GM21381 (cell line): Measurements from ENCODE around the gene CNTN4.

Experiments
- ATAC-seq: cut with Tn5 transposase; IDR thresholded peaks from one replicate; pipeline ENCODE4 v1.9.1; 2021; ENCODE audit warnings: mild to moderate bottlenecking, moderate library complexity; ENCODE audit not compliant: unreplicated experiment

Gene CNTN4

DNA sequence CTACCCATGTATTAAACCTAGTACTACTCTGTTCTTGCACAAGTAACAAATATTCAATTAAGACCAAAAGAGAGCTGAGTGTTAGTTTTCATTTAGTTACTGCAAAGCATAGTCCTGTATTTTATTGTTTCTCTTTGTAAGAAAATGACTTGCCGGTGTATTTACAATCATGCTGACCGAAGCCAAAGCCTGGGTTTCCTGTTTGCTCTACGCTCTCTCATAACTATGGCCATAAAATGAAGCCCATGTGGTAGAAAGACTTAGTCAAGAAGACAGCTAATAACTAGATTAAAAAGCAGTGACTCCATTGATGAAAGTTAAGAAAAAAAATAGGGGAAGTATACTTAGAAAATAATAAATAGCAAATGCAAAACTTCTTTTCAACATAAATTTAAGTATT is 479.9 kb downstream of the CNTN4 start:
- no peak for ATAC-seq

DNA sequence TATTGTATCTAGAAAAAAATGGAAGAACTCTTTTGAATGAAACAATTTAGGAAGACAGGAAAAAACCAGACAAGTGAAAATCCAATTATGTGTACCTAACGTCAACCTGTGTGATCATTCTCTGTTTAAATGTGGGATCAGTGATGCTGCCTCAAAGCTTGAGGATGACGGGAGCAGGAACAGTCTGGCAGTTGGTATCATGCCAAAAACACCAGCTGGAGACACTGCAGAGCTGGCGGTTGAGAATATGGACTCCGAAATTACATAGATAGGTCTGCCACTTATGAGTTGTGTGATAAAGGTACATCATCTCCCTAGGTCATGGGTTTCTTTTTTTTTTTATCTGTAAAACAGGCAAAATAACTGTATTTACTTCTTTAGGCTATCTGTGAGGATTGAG is 480.5 kb downstream of the CNTN4 start:
- ATAC-seq = no peak

DNA sequence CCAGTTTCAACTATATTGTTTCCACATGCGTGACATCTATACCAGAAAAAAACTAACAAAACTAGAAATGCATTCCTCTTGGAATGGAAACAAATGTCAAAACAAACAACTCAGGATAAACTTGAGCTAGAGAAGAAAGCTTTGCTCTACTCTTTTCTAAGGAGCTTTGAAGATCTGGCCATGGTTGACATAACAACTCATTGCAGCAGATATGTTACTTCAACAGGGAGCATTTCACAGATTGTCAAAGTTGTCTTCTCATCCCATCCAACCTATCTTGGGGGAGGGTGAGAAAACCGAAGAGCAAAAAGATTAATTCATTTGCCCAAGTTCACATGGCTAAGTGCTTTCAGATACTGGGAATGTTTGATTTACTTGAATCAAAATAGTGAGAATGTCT is 484.4 kb downstream of the CNTN4 start:
- ATAC-seq = no peak

DNA sequence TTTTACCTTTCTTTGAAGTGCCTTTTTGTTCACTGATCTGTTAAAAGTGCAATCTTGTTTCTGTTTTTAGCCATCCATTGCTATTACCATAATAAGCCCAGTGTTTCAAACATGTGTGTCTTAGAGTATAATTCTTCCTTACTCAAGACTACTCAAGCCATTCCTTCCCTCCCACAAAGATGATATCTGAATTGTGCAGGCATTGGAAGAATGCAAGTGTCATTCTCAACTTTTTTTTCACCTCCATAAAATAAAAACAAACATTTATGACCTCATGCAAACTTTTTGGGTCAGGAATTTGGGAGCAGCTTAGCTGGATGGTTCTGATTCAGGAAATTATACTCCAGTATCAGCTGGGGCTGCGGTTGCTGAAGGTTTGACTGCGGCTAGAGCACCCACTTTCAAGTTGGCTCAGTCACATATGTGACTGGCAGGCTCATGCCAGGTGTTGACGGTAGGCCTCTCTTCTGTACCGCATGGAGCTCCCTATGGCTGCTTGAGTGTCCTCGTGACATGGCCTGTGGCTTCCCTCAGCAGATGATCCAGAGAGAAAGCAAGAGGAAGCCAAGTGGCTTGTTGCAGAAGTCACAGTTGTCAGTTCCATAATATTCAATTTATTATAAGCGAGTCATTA is 490.8 kb downstream of the CNTN4 start:
- no peak for ATAC-seq

DNA sequence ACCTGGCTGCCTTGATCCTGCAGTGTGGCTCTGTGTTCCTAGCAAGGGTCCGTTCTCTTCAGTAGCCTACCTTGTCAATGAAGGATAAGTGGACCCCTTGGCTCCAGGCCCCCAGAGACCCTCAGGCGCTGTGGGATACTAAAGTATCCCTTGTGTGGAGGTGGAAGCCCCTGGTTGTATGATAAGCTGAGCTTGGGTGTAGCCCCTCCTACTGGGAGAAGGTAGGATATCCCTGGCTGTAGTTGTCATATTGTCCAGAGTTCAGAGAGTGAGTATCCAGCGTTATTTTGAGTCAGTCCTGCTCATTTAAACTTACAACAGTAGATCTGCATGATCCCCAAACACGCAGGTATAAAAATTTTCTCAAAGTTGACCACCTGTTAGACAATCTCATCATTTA is 496.8 kb downstream of the CNTN4 start:
- ATAC-seq = no peak

DNA sequence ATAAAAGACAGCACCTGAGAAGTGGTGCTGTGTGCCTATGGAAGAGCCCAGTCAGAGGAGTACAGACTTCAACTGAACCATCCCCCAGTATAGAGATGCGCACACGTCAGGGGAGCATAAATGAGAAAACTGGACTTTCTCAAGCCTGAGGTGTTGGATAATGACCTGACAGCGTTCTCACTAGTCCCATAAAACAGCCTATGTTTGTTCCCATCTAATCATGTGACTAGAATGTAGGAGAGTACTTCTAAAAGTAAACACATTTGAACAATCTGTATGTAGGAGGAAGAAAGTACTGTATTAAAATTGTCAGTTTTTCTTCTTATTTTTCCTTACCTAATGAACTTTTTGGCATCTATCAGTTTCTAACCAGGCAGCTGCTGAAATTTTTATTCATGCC is 498.9 kb downstream of the CNTN4 start:
- ATAC-seq = no peak

DNA sequence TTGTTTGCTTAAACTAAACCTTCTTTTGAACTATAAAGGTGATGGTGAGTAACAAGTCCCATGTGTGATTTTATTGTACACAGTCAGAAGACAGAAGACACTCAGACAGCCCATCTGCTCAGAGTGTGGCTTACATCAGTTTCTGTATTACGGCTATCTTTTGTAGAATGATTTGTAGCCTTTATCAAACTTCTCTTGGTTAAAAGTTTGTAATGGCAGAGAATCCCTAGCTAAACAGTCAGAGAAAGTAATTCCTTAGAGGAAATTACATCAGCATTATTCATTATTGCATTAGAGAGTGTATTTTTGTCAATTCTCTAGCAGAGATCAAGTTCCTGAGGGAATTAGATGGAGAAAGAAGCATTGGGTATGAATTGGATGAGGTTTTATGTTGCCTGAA is 500.8 kb downstream of the CNTN4 start:
- ATAC-seq = no peak

DNA sequence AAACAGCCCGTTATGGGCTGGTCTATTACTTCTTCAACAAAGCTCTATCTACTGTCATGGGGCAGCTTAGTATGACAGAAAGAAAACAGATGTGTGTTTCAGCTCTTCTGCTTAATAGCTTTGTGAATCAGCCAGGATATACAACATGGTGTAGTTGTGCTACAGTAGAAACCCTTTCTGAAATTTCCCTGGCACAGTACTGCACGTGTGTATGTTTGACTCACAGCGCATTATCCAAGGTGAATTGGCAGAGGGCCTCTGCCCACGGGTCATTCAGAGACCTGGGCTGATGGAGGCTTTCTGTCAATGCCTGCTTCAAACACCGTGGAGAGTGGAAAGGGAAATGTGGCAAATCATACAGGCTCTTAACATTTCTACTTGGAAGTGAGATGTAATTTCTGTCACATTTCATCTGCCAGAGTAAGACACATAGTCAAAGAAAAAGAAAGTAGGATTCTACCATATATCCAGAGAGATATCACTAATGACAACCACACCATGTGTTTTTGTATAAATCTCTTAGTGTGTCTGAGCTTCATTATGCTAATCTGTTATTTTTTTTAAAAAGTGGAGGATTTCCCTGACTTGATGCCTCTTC is 505.1 kb downstream of the CNTN4 start:
- ATAC-seq = no peak

DNA sequence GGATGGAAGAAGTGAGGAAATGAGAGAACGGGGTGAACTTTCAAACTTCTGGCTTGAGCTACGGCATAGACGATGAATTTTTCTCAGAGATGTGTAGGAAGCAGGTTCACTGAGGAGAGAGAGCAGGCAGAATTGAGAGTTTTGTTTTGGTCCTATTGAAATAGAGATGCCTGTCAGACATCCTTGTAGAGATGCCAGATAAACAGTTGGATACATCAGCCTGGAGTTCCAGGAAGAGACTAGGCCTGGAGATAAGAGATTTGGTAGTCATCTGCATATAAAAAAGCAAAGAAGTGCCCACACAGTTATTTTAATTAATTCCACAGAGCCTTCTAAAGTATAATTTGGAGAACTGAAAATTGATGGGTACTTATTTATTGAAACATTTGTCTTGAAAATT is 515.9 kb downstream of the CNTN4 start:
- ATAC-seq = no peak

DNA sequence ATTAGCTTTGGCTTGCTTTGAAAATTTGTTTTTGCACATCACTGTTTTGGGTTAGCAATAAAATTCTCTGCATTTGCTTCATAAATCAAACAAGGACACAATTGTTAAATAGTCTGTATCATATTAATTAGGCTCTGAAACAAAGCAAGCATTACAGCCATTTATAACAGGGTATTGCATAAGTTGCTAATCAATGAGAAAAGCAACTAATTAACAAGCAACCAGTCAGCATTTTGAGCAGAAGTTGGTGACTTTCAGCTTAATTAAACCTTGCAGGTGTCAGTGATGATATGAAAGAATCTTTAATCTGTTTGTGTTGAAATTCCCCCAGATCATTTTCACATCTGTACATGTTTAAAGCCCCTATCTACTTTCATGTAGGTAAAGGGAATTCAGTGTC is 516.4 kb downstream of the CNTN4 start:
- no peak for ATAC-seq

DNA sequence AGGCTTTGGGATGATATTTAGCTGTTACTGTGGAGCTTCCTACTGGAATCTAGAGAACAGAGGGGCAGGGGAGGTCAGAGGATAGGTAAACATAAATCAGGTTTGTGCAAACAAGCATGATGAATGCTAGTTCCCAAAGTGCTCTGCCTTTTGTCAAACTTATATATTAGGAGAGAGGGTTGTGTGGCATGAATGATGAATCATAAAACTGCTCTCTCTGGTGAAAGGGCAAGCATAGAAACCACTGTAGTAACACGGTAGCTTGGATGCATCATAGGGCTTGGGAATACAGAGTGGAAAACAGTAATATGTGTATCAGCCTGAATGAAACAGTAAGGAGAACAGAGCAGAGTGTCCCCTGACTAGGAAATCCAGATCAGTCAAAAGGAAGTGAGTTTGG is 524.8 kb downstream of the CNTN4 start:
- no peak for ATAC-seq

DNA sequence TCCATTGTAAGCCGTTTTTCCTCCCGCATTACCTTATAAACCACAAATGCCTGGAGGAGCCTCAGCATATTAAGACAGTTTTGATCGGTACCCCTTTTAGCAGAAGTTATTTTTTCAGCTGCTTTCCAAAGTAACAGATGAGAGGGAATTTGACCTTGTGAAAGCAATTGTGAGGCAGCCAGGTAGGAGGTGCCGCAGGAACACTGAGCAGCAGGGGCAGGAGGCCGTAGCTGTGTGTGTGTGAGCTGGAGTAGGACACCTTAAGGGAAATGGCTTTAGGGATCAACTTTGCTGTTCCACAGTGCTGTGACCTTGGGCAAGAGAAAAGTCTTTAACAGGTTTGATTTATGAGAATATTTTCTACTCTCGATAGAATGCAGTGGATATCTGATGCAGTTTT is 529.5 kb downstream of the CNTN4 start:
- no peak for ATAC-seq

DNA sequence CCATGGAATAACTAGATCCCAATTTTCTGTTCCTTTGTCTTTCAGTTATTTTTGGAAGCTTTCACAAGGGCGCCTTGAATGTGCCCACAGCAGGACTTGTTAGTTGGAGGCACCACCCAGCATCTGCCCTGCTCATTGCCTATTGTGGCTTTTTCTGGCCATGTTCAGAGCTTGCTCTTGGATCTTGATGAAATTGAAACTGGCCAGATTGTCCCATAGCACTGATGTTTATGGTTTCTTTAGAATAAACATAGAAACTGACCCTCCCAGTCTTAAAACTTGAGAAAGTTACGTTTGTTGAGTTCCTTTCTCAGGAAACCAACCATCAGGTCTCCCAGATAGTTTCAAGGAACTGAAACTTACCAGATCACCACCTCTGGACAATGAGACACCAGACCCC is 536.8 kb downstream of the CNTN4 start:
- no peak for ATAC-seq

DNA sequence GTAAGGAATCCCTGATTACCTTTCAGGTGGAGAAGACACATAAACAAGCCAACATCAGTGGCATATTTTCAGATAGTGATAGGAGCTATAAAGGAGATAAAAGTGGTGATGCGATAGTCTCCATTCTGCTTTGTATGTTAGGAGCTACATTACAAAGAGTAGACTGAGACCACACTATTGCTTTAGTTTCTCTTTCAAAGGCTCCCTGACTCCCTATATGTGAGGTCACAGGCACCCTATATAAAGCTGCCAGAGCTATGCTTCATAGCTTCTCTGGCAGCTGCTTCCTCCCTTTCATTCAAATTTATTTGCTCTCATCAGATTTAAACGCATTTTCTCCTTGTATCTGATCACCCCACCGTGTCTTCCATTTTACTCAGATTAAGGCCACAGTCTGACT is 544.9 kb downstream of the CNTN4 start:
- no peak for ATAC-seq

DNA sequence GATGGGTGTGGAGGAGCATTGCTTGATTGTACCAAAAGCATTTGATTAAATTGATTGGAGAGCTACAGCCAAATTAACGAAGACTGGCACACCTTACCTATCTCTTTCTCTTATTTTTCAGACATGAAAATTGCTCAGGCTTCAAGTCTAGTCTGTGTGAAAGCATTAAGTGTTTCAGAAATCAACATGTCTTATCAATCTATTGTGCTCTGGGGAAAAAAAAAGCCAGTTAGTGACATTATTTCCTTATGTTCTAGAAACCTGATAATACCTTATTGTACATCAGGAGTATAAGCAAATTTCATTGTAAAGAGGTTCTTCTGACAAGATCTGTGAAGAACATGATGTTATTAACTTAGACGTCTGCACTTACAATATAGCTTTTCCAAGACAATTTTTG is 546.3 kb downstream of the CNTN4 start:
- no peak for ATAC-seq

DNA sequence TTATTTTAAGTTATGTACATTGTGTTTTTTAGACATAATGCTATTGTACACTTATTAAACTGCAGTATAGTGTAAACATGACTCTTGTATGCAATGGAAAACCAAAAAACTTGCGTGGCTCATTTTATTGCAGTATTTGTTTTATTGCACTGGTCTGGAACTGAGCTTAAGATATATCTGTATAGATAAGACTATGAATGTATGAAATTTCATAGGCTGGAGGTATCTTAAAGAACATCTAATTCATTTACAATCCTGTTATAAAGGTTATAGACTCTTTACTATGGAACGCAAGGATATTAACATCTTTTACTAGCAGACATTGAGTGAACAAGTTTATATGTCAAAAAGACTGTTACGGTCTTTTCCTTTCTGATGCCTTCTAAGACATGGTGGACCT is 552.1 kb downstream of the CNTN4 start:
- no peak for ATAC-seq

DNA sequence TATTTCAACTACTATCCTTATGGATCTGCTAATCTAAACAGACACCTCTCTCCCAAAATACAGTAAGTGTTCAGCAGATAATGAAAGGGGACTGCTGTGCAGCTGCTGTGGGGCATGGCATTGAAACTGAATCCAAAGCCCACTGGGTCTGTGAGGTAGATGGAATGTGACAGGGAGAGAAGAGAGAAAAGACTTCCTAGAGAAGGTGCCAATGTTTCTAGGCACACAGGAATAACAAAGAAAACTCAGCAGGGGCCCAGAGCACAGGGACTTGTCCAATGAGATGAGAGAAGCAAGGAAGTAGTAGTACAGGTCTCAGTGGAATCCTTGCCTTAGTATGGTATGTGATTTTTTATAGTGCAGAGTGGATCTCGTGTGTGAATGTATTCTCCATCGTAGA is 553.7 kb downstream of the CNTN4 start:
- no peak for ATAC-seq

DNA sequence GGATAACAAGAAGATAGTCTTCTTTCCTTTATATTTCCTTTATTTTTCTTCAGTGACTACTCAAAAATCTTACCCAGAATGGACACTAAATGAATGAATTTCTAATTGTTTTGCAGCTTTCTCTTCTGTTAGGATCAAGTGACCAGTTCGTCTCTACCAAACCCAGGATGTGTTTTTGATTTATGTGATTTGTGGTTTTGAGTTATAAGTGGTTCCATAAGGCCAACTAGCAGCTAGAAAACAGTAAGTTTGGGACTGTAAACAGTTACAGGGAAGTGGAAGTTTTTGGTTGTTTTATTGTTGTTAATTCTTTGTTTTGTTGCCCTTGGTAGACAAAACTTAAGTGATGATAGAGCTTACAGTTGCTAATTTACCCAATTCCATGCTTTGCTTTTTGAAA is 555.0 kb downstream of the CNTN4 start:
- ATAC-seq = no peak

DNA sequence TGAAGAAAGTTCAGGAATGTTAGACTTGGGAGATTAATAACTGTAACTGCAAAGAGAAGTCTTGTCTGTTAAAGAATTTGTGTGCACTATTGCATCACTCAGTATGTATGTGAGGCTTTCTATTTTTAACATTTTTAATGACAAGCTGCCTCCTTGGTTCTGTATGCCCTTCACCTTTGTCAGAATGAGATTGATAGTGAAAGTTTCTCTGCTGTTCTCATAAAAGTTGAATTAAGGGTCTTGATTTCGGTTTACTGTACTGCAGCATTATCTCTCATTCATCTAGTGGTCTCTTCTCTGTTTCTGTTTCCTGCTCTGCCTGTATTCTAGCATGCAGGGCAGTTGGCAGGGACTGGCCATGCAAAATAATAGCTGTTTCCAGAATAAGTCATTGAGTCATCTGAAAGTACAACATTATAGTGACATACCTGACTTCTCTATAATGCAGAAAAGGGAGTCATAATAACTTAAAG is 556.6 kb downstream of the CNTN4 start:
- ATAC-seq = no peak

DNA sequence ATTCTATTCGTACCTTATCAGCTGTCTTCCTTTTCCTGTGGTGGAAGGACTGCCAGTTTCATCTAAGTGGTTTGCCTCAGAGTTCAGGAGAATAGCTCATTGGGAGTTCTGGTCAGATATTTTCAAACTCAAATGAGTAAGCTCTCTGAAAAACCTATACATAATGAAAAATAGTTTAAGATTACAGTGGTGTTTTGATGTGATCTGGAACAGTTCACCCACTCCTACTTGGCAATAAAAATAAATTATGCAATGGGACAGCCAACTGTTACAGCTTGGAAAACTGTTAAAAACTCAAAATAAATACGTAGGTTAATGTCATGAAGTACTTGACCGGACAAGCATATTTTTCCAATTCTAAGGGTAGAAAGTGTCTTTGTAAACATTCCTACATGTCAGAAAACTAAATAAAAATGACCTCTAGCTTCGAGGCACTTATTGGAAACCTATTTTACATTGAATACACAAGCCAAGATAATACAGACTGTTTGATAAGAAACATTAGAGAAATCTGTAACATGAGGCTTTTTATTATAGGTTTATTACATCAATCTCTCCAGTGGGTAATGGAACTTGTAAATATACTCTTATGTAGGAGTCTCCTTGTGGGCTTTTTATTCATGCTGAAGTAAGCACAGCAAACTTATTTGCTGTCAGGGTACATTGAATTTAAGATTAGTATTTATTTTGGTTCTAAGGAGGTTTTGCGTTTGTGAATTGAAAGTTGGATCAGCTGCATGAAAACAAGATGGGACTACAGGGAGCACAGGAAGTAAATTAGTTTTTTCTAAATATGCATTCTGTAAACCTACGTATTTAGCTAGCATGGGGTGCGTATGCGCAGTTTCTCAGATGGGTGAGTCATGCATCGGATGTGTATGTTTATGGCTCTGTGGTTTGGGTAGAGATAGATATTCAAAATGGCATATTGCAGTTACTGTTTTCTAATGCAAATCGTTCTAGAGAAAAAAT is 558.4 kb downstream of the CNTN4 start:
- ATAC-seq = no peak

DNA sequence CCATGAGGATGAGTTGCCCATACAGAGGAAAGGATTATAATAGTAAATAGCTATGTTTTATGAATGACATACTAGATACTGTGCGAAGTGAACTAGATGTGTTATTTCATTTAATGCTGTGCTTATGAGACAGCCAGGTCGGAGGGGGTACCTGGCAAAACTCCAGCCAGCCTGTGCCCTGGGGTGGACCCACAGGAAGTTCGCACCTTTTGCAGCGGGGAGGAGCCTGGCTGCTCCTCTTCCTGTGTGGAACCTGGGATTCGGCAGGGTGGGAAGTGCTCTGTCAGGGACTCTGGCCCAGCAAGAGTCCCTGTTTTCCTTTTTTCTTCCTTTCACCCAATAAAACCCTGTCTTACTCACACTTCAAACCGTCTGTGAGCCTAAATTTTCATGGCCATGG is 559.3 kb downstream of the CNTN4 start:
- no peak for ATAC-seq

DNA sequence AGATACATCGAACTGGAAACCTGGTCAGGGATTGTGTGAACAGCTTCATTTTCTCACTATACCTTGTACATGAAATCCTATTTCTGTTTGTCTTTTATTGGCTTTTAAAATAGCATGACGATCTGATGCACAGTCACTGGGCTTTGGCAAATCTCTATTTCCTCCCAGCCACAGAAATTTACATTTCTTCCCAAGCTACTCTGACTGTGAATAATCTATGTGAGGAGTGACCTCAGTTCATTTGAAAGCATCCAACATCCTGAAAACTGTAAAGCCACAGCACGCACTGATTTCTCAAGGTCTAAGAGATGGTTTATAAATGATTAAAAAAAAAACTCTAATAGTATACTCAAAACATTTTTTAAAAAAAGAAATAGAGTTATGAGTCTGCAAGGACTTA is 561.2 kb downstream of the CNTN4 start:
- no peak for ATAC-seq
